Endodermal cell (in vitro differentiated cells): Measurements from ENCODE around the gene KLF15. TPM values are rescaled to one million over a fixed set of nuclear protein-coding genes. Genes with fewer than 3 reads are reported as not detected.

Source experiments
- DNase-seq: peaks from one replicate; pipeline ENCODE4 v3.0.0-alpha.2; 2017
- H3K27ac ChIP-seq: 2 replicates; pipeline ENCODE4 v1.5.1; 2013; ENCODE audit warnings: mild to moderate bottlenecking, low read depth, low read length, moderate library complexity
- H3K27me3 ChIP-seq: 2 replicates; pipeline ENCODE4 v1.6.1; 2013; ENCODE audit warnings: mild to moderate bottlenecking, low read length, moderate library complexity; ENCODE audit not compliant: insufficient read depth, control insufficient read depth, poor library complexity, severe bottlenecking
- H3K36me3 ChIP-seq: 2 replicates; pipeline ENCODE4 v1.7.0; 2013; ENCODE audit warnings: mild to moderate bottlenecking, low read length, moderate library complexity; ENCODE audit not compliant: control insufficient read depth, insufficient read depth
- H3K4me1 ChIP-seq: one replicate; pipeline ENCODE4 v1.7.0; 2013; ENCODE audit warnings: low read length; ENCODE audit not compliant: control insufficient read depth, insufficient read depth
- H3K4me3 ChIP-seq: 2 replicates; pipeline ENCODE4 v1.5.1; 2013; ENCODE audit warnings: mild to moderate bottlenecking, low read length, moderate library complexity
- H3K9ac ChIP-seq: 2 replicates; pipeline ENCODE4 v1.6.1; 2013; ENCODE audit warnings: mild to moderate bottlenecking, low read length, moderate library complexity; ENCODE audit not compliant: poor library complexity, severe bottlenecking; ENCODE audit errors: extremely low read depth
- H3K9me3 ChIP-seq: 2 replicates; pipeline ENCODE4 v1.6.1; 2013; ENCODE audit warnings: mild to moderate bottlenecking, low read length, moderate library complexity; ENCODE audit not compliant: control insufficient read depth
- H3K27ac Mint-ChIP-seq: 2 replicates; pipeline ENCODE4 v1.8.0; 2020; ENCODE audit warnings: mixed read lengths
- H3K27me3 Mint-ChIP-seq: 2 replicates; pipeline ENCODE4 v1.8.0; 2021; ENCODE audit warnings: mild to moderate bottlenecking, mixed read lengths; ENCODE audit not compliant: insufficient read depth
- H3K36me3 Mint-ChIP-seq: 2 replicates; pipeline ENCODE4 v1.8.0; 2020; ENCODE audit warnings: low read depth, mixed read lengths
- H3K4me1 Mint-ChIP-seq: 2 replicates; pipeline ENCODE4 v1.8.0; 2020; ENCODE audit warnings: mixed read lengths
- H3K4me3 Mint-ChIP-seq: 2 replicates; pipeline ENCODE4 v1.8.0; 2020; ENCODE audit warnings: mild to moderate bottlenecking, moderate library complexity, mixed read lengths
- H3K9me3 Mint-ChIP-seq: 2 replicates; pipeline ENCODE4 v1.8.0; 2020; ENCODE audit warnings: mild to moderate bottlenecking, mixed read lengths
- CTCF ChIP-seq: fragments of 200-600 bp; sonication (generic); conservative IDR thresholded peaks from 2 replicates; pipeline ENCODE4 v1.5.0; 2021; ENCODE audit warnings: antibody characterized with exemption, mild to moderate bottlenecking
- WGBS, 2 experiments: methylation state at CpG; one replicate each; pipeline versions ENCODE4 v1.1.5 to v1.1.7; 2013; ENCODE audit warnings: missing lambda C conversion rate in 2 of 2, mixed read lengths in 1 of 2; ENCODE audit not compliant: insufficient coverage in 1 of 2, insufficient read length in 1 of 2; 5-methylcytosine and 5-hydroxymethylcytosine counted together
- total RNA-seq, 2 donors: library from RNA; stranded (reverse); fragmentation: NEBNext Ultra II Directional in 1 of 2; extraction: Animal tissue kit (Norgen Biotek cat#: 25700) in 1 of 2; gene quantifications; 2 replicates in 1 of 2; 3 replicates in 1 of 2; pipeline ENCODE4 v1.2.1, GENCODE V29; 2021

KLF15 gene
- total RNA-seq, 2 donors from 2014 or later = 20.7 to 31.1 TPM

- Mint-ChIP-seq H3K4me3 (no peak overlapping the region), H3K27me3 (peaks cover 28% of the 10 kb centered on the region), H3K27ac (no peak overlapping the region), H3K9me3 (peaks cover 8% of the 10 kb centered on the region), H3K36me3 (no peaks in the 10 kb centered on the region), H3K4me1 (peaks cover 20% of the 10 kb centered on the region)
- Histone ChIP-seq H3K9ac (no peak overlapping the region), H3K4me1 (peaks cover 14% of the 10 kb centered on the region), H3K9me3 (no peaks in the 10 kb centered on the region), H3K36me3 (no peaks in the 10 kb centered on the region), H3K27ac (no peak overlapping the region), H3K27me3 (no peaks in the 10 kb centered on the region), H3K4me3 (no peak overlapping the region)
- WGBS, 2 experiments = 80 to 90% methylated on average over 3 to 4 of the region's 4 CpGs
- DNase-seq = no peak
- TF ChIP-seq CTCF = no peak
These were observed 61.7 kb downstream of the KLF15 start for GRCh38 chr3:126295407-126295939.

GRCh38 chr3:126294211-126294808, 62.9 kb downstream of the KLF15 start:
- Mint-ChIP-seq H3K36me3 (no peaks in the 10 kb centered on the region), H3K4me3 (no peak overlapping the region), H3K27me3 (peaks cover 32% of the 10 kb centered on the region), H3K9me3 (peaks cover 8% of the 10 kb centered on the region), H3K4me1 (peaks cover 30% of the 10 kb centered on the region), H3K27ac (no peak overlapping the region)
- Histone ChIP-seq H3K27ac (no peak overlapping the region), H3K9me3 (no peaks in the 10 kb centered on the region), H3K27me3 (peaks cover 1% of the 10 kb centered on the region), H3K4me3 (no peak overlapping the region), H3K9ac (no peak overlapping the region), H3K36me3 (no peaks in the 10 kb centered on the region), H3K4me1 (peaks cover 19% of the 10 kb centered on the region)
- TF ChIP-seq CTCF = no peak
- DNase-seq = no peak
- 94% methylated on average over 9 to 10 of the region's 10 CpGs for WGBS, 2 experiments

- peak; percentile 33 for DNase-seq
- TF ChIP-seq CTCF = no peak
- H3K27me3 Mint-ChIP-seq = peaks cover 40% of the 10 kb centered on the region
- 90 to 92% methylated on average over 14 to 17 of the region's 17 CpGs for WGBS, 2 experiments
- H3K9me3 Mint-ChIP-seq = peaks cover under 1% of the 10 kb centered on the region
- H3K9ac ChIP-seq = no peak overlapping the region
- peaks cover 22% of the 10 kb centered on the region for H3K4me1 ChIP-seq
- H3K9me3 ChIP-seq = no peaks in the 10 kb centered on the region
- no peak overlapping the region for H3K27ac Mint-ChIP-seq
- H3K27me3 ChIP-seq = peaks cover 9% of the 10 kb centered on the region
- no peak overlapping the region for H3K4me3 Mint-ChIP-seq
- no peaks in the 10 kb centered on the region for H3K36me3 ChIP-seq
- peaks cover 32% of the 10 kb centered on the region for H3K4me1 Mint-ChIP-seq
- H3K27ac ChIP-seq = no peak overlapping the region
- H3K36me3 Mint-ChIP-seq = no peaks in the 10 kb centered on the region
- H3K4me3 ChIP-seq = no peak overlapping the region
These were observed 63.7 kb downstream of the KLF15 start for GRCh38 chr3:126293370-126294082.

Other genes starting within 250 kb of the KLF15 start
- 1 to 10 TPM; 1.0 to 1.6 TPM for gene ALDH1L1, start 176.8 kb downstream of the KLF15 start, total RNA-seq
- under 1 TPM; 0.44 to 0.66 TPM for gene CFAP100, start 37.5 kb upstream of the KLF15 start, total RNA-seq
- gene ZXDC, start 118.5 kb upstream of the KLF15 start, total RNA-seq = 10 to 100 TPM; 30.5 to 31.6 TPM
- gene UROC1, start 160.4 kb upstream of the KLF15 start, total RNA-seq = not detected
- gene CHST13, start 166.7 kb upstream of the KLF15 start, total RNA-seq = 1 to 10 TPM; 1.6 to 6.7 TPM
- not detected for gene C3orf22, start 201.5 kb upstream of the KLF15 start, total RNA-seq